ENCODE results near the gene CEP20. TPM values are rescaled to one million over a fixed set of nuclear protein-coding genes. Genes with fewer than 3 reads are reported as not detected.

Gene CEP20
- total RNA-seq, 1 donor = 24.5 TPM

- Histone ChIP-seq H3K4me3 (ENCODE audit: low read length) (no peak overlapping the region), H3K4me1 (ENCODE audit: insufficient read depth, low read length) (peaks cover 20% of the 10 kb centered on the region), H3K27me3 (ENCODE audit: insufficient read depth, low read length) (no peaks in the 10 kb centered on the region), H3K9me3 (ENCODE audit: low read depth, low read length) (no peaks in the 10 kb centered on the region)
These were observed 52.3 kb downstream of the CEP20 start for GRCh38 chr16:15836074-15836473.

- Histone ChIP-seq H3K4me1 (ENCODE audit: insufficient read depth, low read length) (peaks cover 20% of the 10 kb centered on the region), H3K27me3 (ENCODE audit: insufficient read depth, low read length) (no peaks in the 10 kb centered on the region), H3K9me3 (ENCODE audit: low read depth, low read length) (no peaks in the 10 kb centered on the region), H3K4me3 (ENCODE audit: low read length) (no peak overlapping the region)
These were observed 53.1 kb downstream of the CEP20 start for GRCh38 chr16:15835136-15835878.

GRCh38 chr16:15834502-15834901 lies 53.9 kb downstream of the CEP20 start:
- H3K4me3 ChIP-seq (ENCODE audit: low read length) = no peak overlapping the region
- peaks cover 20% of the 10 kb centered on the region for H3K4me1 ChIP-seq (ENCODE audit: insufficient read depth, low read length)
- no peaks in the 10 kb centered on the region for H3K9me3 ChIP-seq (ENCODE audit: low read depth, low read length)
- H3K27me3 ChIP-seq (ENCODE audit: insufficient read depth, low read length) = no peaks in the 10 kb centered on the region

GRCh38 chr16:15833541-15833940 lies 54.9 kb downstream of the CEP20 start:
- H3K4me3 ChIP-seq (ENCODE audit: low read length) = no peak overlapping the region
- H3K9me3 ChIP-seq (ENCODE audit: low read depth, low read length) = no peaks in the 10 kb centered on the region
- peaks cover 20% of the 10 kb centered on the region for H3K4me1 ChIP-seq (ENCODE audit: insufficient read depth, low read length)
- H3K27me3 ChIP-seq (ENCODE audit: insufficient read depth, low read length) = no peaks in the 10 kb centered on the region

GRCh38 chr16:15832241-15832640 lies 56.2 kb downstream of the CEP20 start:
- H3K9me3 ChIP-seq (ENCODE audit: low read depth, low read length) = no peaks in the 10 kb centered on the region
- H3K4me3 ChIP-seq (ENCODE audit: low read length) = no peak overlapping the region
- H3K4me1 ChIP-seq (ENCODE audit: insufficient read depth, low read length) = peaks cover 20% of the 10 kb centered on the region
- H3K27me3 ChIP-seq (ENCODE audit: insufficient read depth, low read length) = no peaks in the 10 kb centered on the region

GRCh38 chr16:15830832-15831451 lies 57.5 kb downstream of the CEP20 start:
- Histone ChIP-seq H3K9me3 (ENCODE audit: low read depth, low read length) (no peaks in the 10 kb centered on the region), H3K4me3 (ENCODE audit: low read length) (no peak overlapping the region), H3K4me1 (ENCODE audit: insufficient read depth, low read length) (peaks cover 20% of the 10 kb centered on the region), H3K27me3 (ENCODE audit: insufficient read depth, low read length) (no peaks in the 10 kb centered on the region)

- Histone ChIP-seq H3K4me1 (ENCODE audit: insufficient read depth, low read length) (peaks cover 15% of the 10 kb centered on the region), H3K4me3 (ENCODE audit: low read length) (no peak overlapping the region), H3K27me3 (ENCODE audit: insufficient read depth, low read length) (no peaks in the 10 kb centered on the region), H3K9me3 (ENCODE audit: low read depth, low read length) (no peaks in the 10 kb centered on the region)
These were observed 58.9 kb downstream of the CEP20 start for GRCh38 chr16:15829460-15829859.

GRCh38 chr16:15827709-15828343 lies 60.6 kb downstream of the CEP20 start:
- Histone ChIP-seq H3K4me1 (ENCODE audit: insufficient read depth, low read length) (no peaks in the 10 kb centered on the region), H3K9me3 (ENCODE audit: low read depth, low read length) (no peaks in the 10 kb centered on the region), H3K4me3 (ENCODE audit: low read length) (no peak overlapping the region), H3K27me3 (ENCODE audit: insufficient read depth, low read length) (no peaks in the 10 kb centered on the region)

- Histone ChIP-seq H3K27me3 (ENCODE audit: insufficient read depth, low read length) (no peaks in the 10 kb centered on the region), H3K9me3 (ENCODE audit: low read depth, low read length) (no peaks in the 10 kb centered on the region), H3K4me1 (ENCODE audit: insufficient read depth, low read length) (no peaks in the 10 kb centered on the region), H3K4me3 (ENCODE audit: low read length) (no peak overlapping the region)
These were observed 61.1 kb downstream of the CEP20 start for GRCh38 chr16:15827299-15827698.

GRCh38 chr16:15825750-15826305 lies 62.6 kb downstream of the CEP20 start:
- H3K4me3 ChIP-seq (ENCODE audit: low read length) = no peak overlapping the region
- no peaks in the 10 kb centered on the region for H3K4me1 ChIP-seq (ENCODE audit: insufficient read depth, low read length)
- H3K27me3 ChIP-seq (ENCODE audit: insufficient read depth, low read length) = no peaks in the 10 kb centered on the region
- no peaks in the 10 kb centered on the region for H3K9me3 ChIP-seq (ENCODE audit: low read depth, low read length)

GRCh38 chr16:15822957-15823356 lies 65.4 kb downstream of the CEP20 start:
- Histone ChIP-seq H3K9me3 (ENCODE audit: low read depth, low read length) (no peaks in the 10 kb centered on the region), H3K4me3 (ENCODE audit: low read length) (no peak overlapping the region), H3K27me3 (ENCODE audit: insufficient read depth, low read length) (no peaks in the 10 kb centered on the region), H3K4me1 (ENCODE audit: insufficient read depth, low read length) (no peaks in the 10 kb centered on the region)

GRCh38 chr16:15820837-15821236 lies 67.6 kb downstream of the CEP20 start:
- H3K27me3 ChIP-seq (ENCODE audit: insufficient read depth, low read length) = no peaks in the 10 kb centered on the region
- H3K4me3 ChIP-seq (ENCODE audit: low read length) = no peak overlapping the region
- H3K9me3 ChIP-seq (ENCODE audit: low read depth, low read length) = peaks cover 10% of the 10 kb centered on the region
- H3K4me1 ChIP-seq (ENCODE audit: insufficient read depth, low read length) = no peaks in the 10 kb centered on the region

- Histone ChIP-seq H3K4me1 (ENCODE audit: insufficient read depth, low read length) (no peaks in the 10 kb centered on the region), H3K27me3 (ENCODE audit: insufficient read depth, low read length) (no peaks in the 10 kb centered on the region), H3K9me3 (ENCODE audit: low read depth, low read length) (peaks cover 14% of the 10 kb centered on the region), H3K4me3 (ENCODE audit: low read length) (no peak overlapping the region)
These were observed 69.4 kb downstream of the CEP20 start for GRCh38 chr16:15819046-15819445.

GRCh38 chr16:15817446-15817845 lies 71.0 kb downstream of the CEP20 start:
- H3K27me3 ChIP-seq (ENCODE audit: insufficient read depth, low read length) = no peaks in the 10 kb centered on the region
- no peak overlapping the region for H3K4me3 ChIP-seq (ENCODE audit: low read length)
- H3K4me1 ChIP-seq (ENCODE audit: insufficient read depth, low read length) = no peaks in the 10 kb centered on the region
- peaks cover 14% of the 10 kb centered on the region for H3K9me3 ChIP-seq (ENCODE audit: low read depth, low read length)

GRCh38 chr16:15816228-15816627 lies 72.2 kb downstream of the CEP20 start:
- no peak overlapping the region for H3K4me3 ChIP-seq (ENCODE audit: low read length)
- H3K4me1 ChIP-seq (ENCODE audit: insufficient read depth, low read length) = no peaks in the 10 kb centered on the region
- no peaks in the 10 kb centered on the region for H3K27me3 ChIP-seq (ENCODE audit: insufficient read depth, low read length)
- H3K9me3 ChIP-seq (ENCODE audit: low read depth, low read length) = peaks cover 14% of the 10 kb centered on the region
